ENCODE measurements around the gene ZNF385A. TPM values are rescaled to one million over a fixed set of nuclear protein-coding genes. Genes with fewer than 3 reads are reported as not detected.
A peak's percentile ranks its signal among the peaks of the same experiment; 100 is the strongest.

The ZNF385A gene
- total and polyA plus RNA-seq, 2 of the 4 experiments (the other 2 are of a cell fraction): 0.36 to 2.5 TPM

GRCh38 chr12:54324617-54325441 is 59.7 kb downstream of the ZNF385A start, which contains the start of gene COPZ1:
Gene COPZ1 (plus strand): TSS chr12:54325131. CDS start chr12:54325164, 33 bp downstream.
- peak within 1 kb of the TSS; percentile 77 for H3K4me2 ChIP-seq (ENCODE audit: low read depth, low read length)
- dilution Hi-C loops (cut with HindIII; ENCODE audit: low sequenced_read_pairs, unreplicated experiment): no loop called here
- peak within 1 kb of the TSS; percentile 95 for H3K27ac ChIP-seq (ENCODE audit: insufficient read depth, low read length)
- H4K8ac ChIP-seq (ENCODE audit: low read depth in 2 of 2, low read length in 2 of 2): peak within 1 kb of the TSS; percentile 89 to 99
- H3K9me1 ChIP-seq (ENCODE audit: insufficient read depth, low read length): peaks cover 3% of the 10 kb centered on the region; the same call in 1 of the 2 replicates
- CTCF ChIA-PET: interaction anchor here (0.6 to 2.5 kb wide), 14 partner anchors 9 to 104 kb away, joined by 3 to 16 read pairs (median 3); no protein-coding TSS in a partner anchor
- intact Hi-C loops (cut with micrococcal nuclease): loop anchor here (1.0 kb wide), 2 partner anchors 45 to 105 kb away; partner anchors contain the start of genes CBX5 and HNRNPA1
- H3K9ac ChIP-seq (ENCODE audit: low read depth, low read length): peak within 1 kb of the TSS; percentile 98
- H3K18ac ChIP-seq (ENCODE audit: low read depth, low read length): peak within 1 kb of the TSS; percentile 74
- peak; percentile 100 for DNase-seq
- H2AK9ac ChIP-seq (replicated peaks; ENCODE audit: low read depth, low read length, poor library complexity): peak within 1 kb of the TSS; percentile 97
- H2AK5ac ChIP-seq (ENCODE audit: low read depth, low read length): peak within 1 kb of the TSS; percentile 93
- no peaks in the 10 kb centered on the region for H3K9me3 ChIP-seq (ENCODE audit: control insufficient read depth, insufficient read depth, low read length)
- WGBS, 2 experiments (ENCODE audit: extremely low coverage in 2 of 2, insufficient read length in 1 of 2): 0% methylated on average over 7 of the region's 34 CpGs; no CpG with 5 or more reads in 1 of the 2 experiments
- POLR2A ChIA-PET (ENCODE audit: unreplicated experiment): interaction anchor here (0.5 to 1.4 kb wide), 7 partner anchors 13 to 440 kb away, joined by 3 to 7 read pairs (median 4); no protein-coding TSS in a partner anchor
- peak; percentile 96 for ATAC-seq (ENCODE audit: low read depth)
- H4K91ac ChIP-seq (ENCODE audit: insufficient read depth, low read depth, low read length): peak within 1 kb of the TSS; percentile 86
- BruUV-seq (replicated peaks): no TSS peak
- peak within 1 kb of the TSS; percentile 78 for H3K4me3 ChIP-seq (ENCODE audit: insufficient read depth, low read depth, low read length)
- H2BK15ac ChIP-seq (ENCODE audit: low read depth, low read length): peak within 1 kb of the TSS; percentile 31; the same call in 1 of the 3 replicates
- H2BK5ac ChIP-seq (ENCODE audit: low read depth, low read length, poor library complexity, severe bottlenecking): peak within 1 kb of the TSS; percentile 92
- peak within 1 kb of the TSS; percentile 95 for H4K5ac ChIP-seq (ENCODE audit: low read depth, low read length)
- peaks cover 5 to 31% of the 10 kb centered on the region in 2 experiments; a peak in 3 of 4 replicates for H3K79me1 ChIP-seq (ENCODE audit: low read depth in 1 of 2, low read length in 2 of 2)
- H3K4me1 ChIP-seq (ENCODE audit: control insufficient read depth, insufficient read depth, low read length): peaks cover 3% of the 10 kb centered on the region
- H2BK20ac ChIP-seq (ENCODE audit: low read depth, low read length): peak within 1 kb of the TSS; percentile 63
- in situ Hi-C loops (cut with MboI; ENCODE audit: low sequenced_read_pairs): no loop called here
- peak within 1 kb of the TSS; percentile 95 for H3K56ac ChIP-seq (ENCODE audit: extremely low read depth, insufficient read depth, low read length)
- peak within 1 kb of the TSS; percentile 96 for H3K4ac ChIP-seq (ENCODE audit: low read depth, low read length)
- 0 out of 2 replicates have a peak, but pooled peaks cover 3% of the 10 kb centered on the region for H3K36me3 ChIP-seq (ENCODE audit: control insufficient read depth, insufficient read depth, low read length)
- peak within 1 kb of the TSS; percentile 96 for H3K23ac ChIP-seq (ENCODE audit: low read depth, low read length)
- peak within 1 kb of the TSS; percentile 84 for H2BK120ac ChIP-seq (ENCODE audit: low read depth, low read length)
- H2AFZ ChIP-seq (replicated peaks; ENCODE audit: low read length, poor library complexity): peak within 1 kb of the TSS; percentile 96
- peak within 1 kb of the TSS; percentile 98 for H3K14ac ChIP-seq (replicated peaks; ENCODE audit: low read depth, low read length)
- 0 out of 2 replicates have a peak, but pooled peaks cover 2% of the 10 kb centered on the region for H4K20me1 ChIP-seq (ENCODE audit: insufficient read depth, low read length)
- no peaks in the 10 kb centered on the region for H3K27me3 ChIP-seq (ENCODE audit: control insufficient read depth, insufficient read depth, low read length)
- TF ChIP-seq CHD1 (IDR thresholded peaks at IDR 0.05; ENCODE audit: low read depth, low read length): peak; percentile 66; the same call in 1 of the 2 replicates
- TF ChIP-seq, protein P1, sequence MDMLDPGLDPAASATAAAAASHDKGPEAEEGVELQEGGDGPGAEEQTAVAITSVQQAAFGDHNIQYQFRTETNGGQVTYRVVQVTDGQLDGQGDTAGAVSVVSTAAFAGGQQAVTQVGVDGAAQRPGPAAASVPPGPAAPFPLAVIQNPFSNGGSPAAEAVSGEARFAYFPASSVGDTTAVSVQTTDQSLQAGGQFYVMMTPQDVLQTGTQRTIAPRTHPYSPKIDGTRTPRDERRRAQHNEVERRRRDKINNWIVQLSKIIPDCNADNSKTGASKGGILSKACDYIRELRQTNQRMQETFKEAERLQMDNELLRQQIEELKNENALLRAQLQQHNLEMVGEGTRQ (IDR thresholded peaks at IDR 0.05; ENCODE audit: low read depth, low read length): peak; percentile 94
- TF ChIP-seq MAZ (IDR thresholded peaks at IDR 0.05; ENCODE audit: borderline replicate concordance, low read depth, low read length): peak; percentile 63; the same call in 1 of the 2 replicates
- peak; percentile 49 for TF ChIP-seq SMC3 (IDR thresholded peaks at IDR 0.05; ENCODE audit: low read depth, low read length)
- TF ChIP-seq RCOR1 (IDR thresholded peaks at IDR 0.05; ENCODE audit: insufficient replicate concordance, low read length): no peak
- 0 out of 2 replicates have a peak, but pooled peaks have one; percentile 2 for TF ChIP-seq MXI1 (IDR thresholded peaks at IDR 0.05; ENCODE audit: borderline replicate concordance, low read depth, low read length)
- TF ChIP-seq BHLHE40 (IDR thresholded peaks at IDR 0.05; ENCODE audit: low read depth, low read length): no peak
- TF ChIP-seq, protein P2, sequence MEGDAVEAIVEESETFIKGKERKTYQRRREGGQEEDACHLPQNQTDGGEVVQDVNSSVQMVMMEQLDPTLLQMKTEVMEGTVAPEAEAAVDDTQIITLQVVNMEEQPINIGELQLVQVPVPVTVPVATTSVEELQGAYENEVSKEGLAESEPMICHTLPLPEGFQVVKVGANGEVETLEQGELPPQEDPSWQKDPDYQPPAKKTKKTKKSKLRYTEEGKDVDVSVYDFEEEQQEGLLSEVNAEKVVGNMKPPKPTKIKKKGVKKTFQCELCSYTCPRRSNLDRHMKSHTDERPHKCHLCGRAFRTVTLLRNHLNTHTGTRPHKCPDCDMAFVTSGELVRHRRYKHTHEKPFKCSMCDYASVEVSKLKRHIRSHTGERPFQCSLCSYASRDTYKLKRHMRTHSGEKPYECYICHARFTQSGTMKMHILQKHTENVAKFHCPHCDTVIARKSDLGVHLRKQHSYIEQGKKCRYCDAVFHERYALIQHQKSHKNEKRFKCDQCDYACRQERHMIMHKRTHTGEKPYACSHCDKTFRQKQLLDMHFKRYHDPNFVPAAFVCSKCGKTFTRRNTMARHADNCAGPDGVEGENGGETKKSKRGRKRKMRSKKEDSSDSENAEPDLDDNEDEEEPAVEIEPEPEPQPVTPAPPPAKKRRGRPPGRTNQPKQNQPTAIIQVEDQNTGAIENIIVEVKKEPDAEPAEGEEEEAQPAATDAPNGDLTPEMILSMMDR (conservative IDR thresholded peaks at IDR 0.05; ENCODE audit: low read depth, low read length): peak; percentile 90
- peak; percentile 73 for TF ChIP-seq RAD21 (IDR thresholded peaks at IDR 0.05; ENCODE audit: low read length)
- peak; percentile 46; the same call in 1 of the 2 replicates for TF ChIP-seq RFX5 (IDR thresholded peaks at IDR 0.05; ENCODE audit: low read depth, low read length)
- TF ChIP-seq FOS (IDR thresholded peaks at IDR 0.05; ENCODE audit: low read depth, low read length): peak; percentile 51; the same call in 1 of the 2 replicates
- peak; percentile 60; the same call in 1 of the 2 replicates for TF ChIP-seq CEBPB (IDR thresholded peaks at IDR 0.05; ENCODE audit: low read depth, low read length)
- peak; percentile 97 for TF ChIP-seq POLR2A (IDR thresholded peaks at IDR 0.05; ENCODE audit: low read depth, low read length)
